Prostate gland (tissue), 2 donors: ENCODE results near the gene ZKSCAN3. TPM values are rescaled to one million over a fixed set of nuclear protein-coding genes. Genes with fewer than 3 reads are reported as not detected.

Source experiments
- DNase-seq: peaks from one replicate; pipeline ENCODE4 v3.0.0-alpha.2; 2019; ENCODE audit warnings: low spot score
- H3K27ac ChIP-seq, 2 donors: fragments of 200-600 bp; sonication (generic); 2 replicates each; pipeline ENCODE4 v1.5.1; 2017 to 2019
- H3K27me3 ChIP-seq: fragments of 200-600 bp; sonication (generic); replicated peaks from 2 replicates; pipeline ENCODE4 v1.5.1; 2019; ENCODE audit not compliant: insufficient read depth
- H3K36me3 ChIP-seq, 2 donors: fragments of 200-600 bp; sonication (generic); 1 replicate in 1 of 2; 2 replicates in 1 of 2; pipeline versions ENCODE4 v1.5.1 to v1.8.1; 2017 to 2019
- H3K4me1 ChIP-seq: fragments of 200-600 bp; sonication (generic); replicated peaks from 2 replicates; pipeline ENCODE4 v1.5.1; 2019
- H3K4me3 ChIP-seq, 2 donors: fragments of 200-600 bp; sonication (generic); 2 replicates each; pipeline ENCODE4 v1.5.1; 2017 to 2019
- H3K9me3 ChIP-seq: fragments of 200-600 bp; sonication (generic); 2 replicates; pipeline ENCODE4 v1.5.1; 2017
- POLR2A ChIP-seq: fragments of 450-650 bp; IDR thresholded peaks from one replicate; pipeline ENCODE4 v1.6.1; 2016; ENCODE audit warnings: antibody characterized with exemption, mild to moderate bottlenecking
- POLR2AphosphoS5 ChIP-seq: sonication (generic); formaldehyde crosslinking; IDR thresholded peaks from one replicate; pipeline ENCODE4 v1.6.1; 2017; ENCODE audit warnings: antibody characterized with exemption
- WGBS: methylation state at CpG from one replicate; pipeline ENCODE4 v1.1.5; 2018; 5-methylcytosine and 5-hydroxymethylcytosine counted together
- intact Hi-C: fragments of 100-400 bp; cut with DNase I; formaldehyde crosslinking; loops from one replicate; pipeline ENCODE4 v1.14.2; 2022
- total RNA-seq, 2 donors: library from RNA; depleted of rRNA; stranded (reverse); fragments of >200 nt; gene quantifications; one replicate each; pipeline ENCODE4 v1.1.0, GENCODE V29; 2016
- TF ChIP-seq, protein P1 (sequence below), 4 experiments: fragments of 200-600 bp in 2 of 4; fragments of 450-650 bp in 2 of 4; sonication (generic) in 2 of 4; IDR thresholded peaks; 1 replicate in 3 of 4; 2 replicates in 1 of 4; pipeline ENCODE4 v1.5.1; 2016 to 2019; ENCODE audit warnings: antibody characterized with exemption in 4 of 4, mild to moderate bottlenecking in 2 of 4, moderate library complexity in 2 of 4

Gene ZKSCAN3
- total RNA-seq, 2 donors from 2014 or later = 5.9 to 6.5 TPM

GRCh38 chr6:28336284-28337120 lies 13.2 kb upstream of the ZKSCAN3 start:
- WGBS = 5% methylated on average over 24 of the region's 24 CpGs
- H3K36me3 ChIP-seq = no peaks in the 10 kb centered on the region
- no peaks in the 10 kb centered on the region for H3K4me1 ChIP-seq
- H3K27ac ChIP-seq = peak overlapping the region; percentile 97 to 99
- DNase-seq = peak; percentile 31
- H3K4me3 ChIP-seq = peak overlapping the region; percentile 56 to 60
- intact Hi-C loops = loop anchor here (5.0 kb wide), 2 partner anchors 69 to 199 kb away; partner anchors contain the start of gene ZSCAN26
- H3K27me3 ChIP-seq = no peaks in the 10 kb centered on the region
- no peak for TF ChIP-seq POLR2AphosphoS5
- H3K9me3 ChIP-seq = no peaks in the 10 kb centered on the region

GRCh38 chr6:28337121-28337520 lies 12.6 kb upstream of the ZKSCAN3 start:
- intact Hi-C loops = loop anchor here (5.0 kb wide), 2 partner anchors 70 to 200 kb away; partner anchors contain the start of gene ZSCAN26
- Histone ChIP-seq H3K9me3 (no peaks in the 10 kb centered on the region), H3K27me3 (no peaks in the 10 kb centered on the region), H3K27ac (peak overlapping the region; percentile 97 to 99), H3K4me1 (no peaks in the 10 kb centered on the region), H3K36me3 (no peaks in the 10 kb centered on the region), H3K4me3 (no peak overlapping the region)
- TF ChIP-seq POLR2AphosphoS5 (no peak), POLR2A (no peak)
- TF ChIP-seq, protein P1, sequence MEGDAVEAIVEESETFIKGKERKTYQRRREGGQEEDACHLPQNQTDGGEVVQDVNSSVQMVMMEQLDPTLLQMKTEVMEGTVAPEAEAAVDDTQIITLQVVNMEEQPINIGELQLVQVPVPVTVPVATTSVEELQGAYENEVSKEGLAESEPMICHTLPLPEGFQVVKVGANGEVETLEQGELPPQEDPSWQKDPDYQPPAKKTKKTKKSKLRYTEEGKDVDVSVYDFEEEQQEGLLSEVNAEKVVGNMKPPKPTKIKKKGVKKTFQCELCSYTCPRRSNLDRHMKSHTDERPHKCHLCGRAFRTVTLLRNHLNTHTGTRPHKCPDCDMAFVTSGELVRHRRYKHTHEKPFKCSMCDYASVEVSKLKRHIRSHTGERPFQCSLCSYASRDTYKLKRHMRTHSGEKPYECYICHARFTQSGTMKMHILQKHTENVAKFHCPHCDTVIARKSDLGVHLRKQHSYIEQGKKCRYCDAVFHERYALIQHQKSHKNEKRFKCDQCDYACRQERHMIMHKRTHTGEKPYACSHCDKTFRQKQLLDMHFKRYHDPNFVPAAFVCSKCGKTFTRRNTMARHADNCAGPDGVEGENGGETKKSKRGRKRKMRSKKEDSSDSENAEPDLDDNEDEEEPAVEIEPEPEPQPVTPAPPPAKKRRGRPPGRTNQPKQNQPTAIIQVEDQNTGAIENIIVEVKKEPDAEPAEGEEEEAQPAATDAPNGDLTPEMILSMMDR (IDR thresholded peaks at IDR 0.05) = no peak
- DNase-seq = no peak

DNA sequence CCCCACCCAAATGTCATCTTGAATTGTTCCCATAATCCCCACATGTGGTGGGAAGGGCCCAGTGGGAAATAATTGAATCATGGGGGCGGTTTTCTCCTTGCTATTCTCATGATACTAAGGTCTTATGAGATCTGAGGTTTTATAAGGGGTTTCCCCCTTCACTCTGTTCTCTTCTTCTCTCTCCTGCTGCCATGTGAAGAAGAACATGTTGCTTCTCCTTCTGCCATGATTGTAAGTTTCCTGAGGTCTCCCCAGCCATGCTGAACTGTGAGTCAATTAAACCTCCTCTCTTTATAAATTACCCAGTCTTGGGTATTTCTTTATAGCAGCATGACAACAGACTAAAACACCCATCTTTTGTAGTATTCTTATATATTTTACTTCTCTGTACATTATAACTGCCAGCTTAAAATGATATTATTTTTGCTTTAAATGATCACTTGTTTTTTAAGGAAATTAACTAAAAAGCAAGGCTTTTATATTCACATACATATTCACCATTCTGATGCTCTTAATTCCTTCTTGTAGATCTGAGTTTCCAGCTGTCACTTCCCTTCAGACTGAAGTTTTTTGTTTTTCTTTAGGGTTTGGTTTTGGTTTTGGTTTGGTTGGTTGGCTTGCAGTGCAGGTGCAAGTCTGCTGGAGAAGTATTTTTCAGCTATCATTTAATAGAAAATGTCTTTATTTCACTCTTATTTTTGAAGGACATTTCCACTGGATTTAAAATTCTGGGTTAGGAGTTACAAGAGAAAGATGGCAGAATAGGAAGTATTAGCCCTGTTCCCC lies 9.2 kb upstream of the ZKSCAN3 start:
- Histone ChIP-seq H3K27ac (no peak overlapping the region), H3K4me3 (no peak overlapping the region), H3K36me3 (no peaks in the 10 kb centered on the region), H3K4me1 (no peaks in the 10 kb centered on the region), H3K27me3 (no peaks in the 10 kb centered on the region), H3K9me3 (no peaks in the 10 kb centered on the region)
- intact Hi-C loops = no loop called here
- no peak for DNase-seq
- no peak for TF ChIP-seq POLR2A
- no peak for TF ChIP-seq POLR2AphosphoS5
- TF ChIP-seq, protein P1 (IDR thresholded peaks at IDR 0.05) = no peak
- WGBS = 93% methylated on average over 1 of the region's 1 CpG

DNA sequence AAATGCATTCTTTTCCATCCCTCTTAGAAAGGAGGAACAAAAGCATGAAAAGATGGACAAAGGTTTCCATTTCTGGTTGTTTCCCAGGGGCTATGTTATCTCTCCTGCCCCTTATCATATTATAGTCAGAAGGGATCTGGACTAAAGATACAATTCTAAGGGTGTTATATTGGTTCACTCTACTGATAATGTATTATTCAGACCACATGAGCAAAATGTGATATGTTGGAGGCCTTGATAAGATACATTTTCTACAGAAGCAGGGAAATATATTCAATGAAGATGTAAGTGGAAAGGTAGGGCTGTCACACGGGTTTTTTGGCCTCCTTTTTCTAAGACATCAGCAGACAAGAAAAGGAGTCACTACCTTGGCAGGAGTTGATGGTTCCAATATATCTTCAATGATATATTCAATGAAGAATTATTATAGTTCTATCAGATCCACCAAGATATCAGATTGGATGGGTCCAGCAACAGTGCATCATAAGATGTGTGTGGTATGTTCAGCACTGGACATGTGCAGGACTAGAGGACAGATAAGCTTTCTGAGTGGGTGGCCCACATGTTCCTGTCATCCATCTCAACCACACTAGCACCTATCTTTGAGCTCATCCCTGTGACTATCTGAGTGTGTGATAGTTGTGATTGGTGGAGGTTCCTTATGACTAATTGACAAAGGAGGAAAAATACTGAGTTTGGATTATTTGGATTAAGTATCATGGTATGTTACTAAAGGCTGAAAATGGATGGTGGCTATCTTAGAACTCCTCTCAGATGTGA lies 5.7 kb upstream of the ZKSCAN3 start:
- H3K4me1 ChIP-seq = no peaks in the 10 kb centered on the region
- no peak for DNase-seq
- no peaks in the 10 kb centered on the region for H3K36me3 ChIP-seq
- H3K4me3 ChIP-seq = no peak overlapping the region
- WGBS = 63% methylated on average over 1 of the region's 1 CpG
- no peak overlapping the region for H3K27ac ChIP-seq
- no peaks in the 10 kb centered on the region for H3K9me3 ChIP-seq
- intact Hi-C loops = no loop called here
- no peaks in the 10 kb centered on the region for H3K27me3 ChIP-seq
- TF ChIP-seq POLR2A (no peak), POLR2AphosphoS5 (no peak)
- TF ChIP-seq, protein P1 (IDR thresholded peaks at IDR 0.05) = no peak

DNA sequence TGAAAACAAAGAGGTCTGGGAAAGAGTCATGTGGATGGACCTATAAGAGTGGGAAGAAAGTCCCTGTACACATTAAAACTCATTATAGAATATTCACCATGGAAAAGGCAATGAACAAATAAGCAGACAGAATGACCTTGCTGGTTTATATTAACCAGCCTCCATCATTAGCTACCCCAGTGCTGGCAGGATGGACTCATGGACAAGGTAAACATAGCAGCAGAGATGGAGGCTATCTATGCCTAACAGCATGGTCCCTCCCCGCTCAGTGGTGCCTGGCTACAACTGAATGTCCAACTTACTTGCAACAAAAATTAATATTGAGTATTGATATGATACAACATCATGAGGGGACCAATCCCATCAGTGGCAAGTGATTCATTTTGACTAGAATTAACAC lies 4.5 kb upstream of the ZKSCAN3 start:
- 93% methylated on average over 1 of the region's 1 CpG for WGBS
- no peaks in the 10 kb centered on the region for H3K36me3 ChIP-seq
- H3K27me3 ChIP-seq = no peaks in the 10 kb centered on the region
- H3K4me3 ChIP-seq = no peak overlapping the region
- no peaks in the 10 kb centered on the region for H3K9me3 ChIP-seq
- H3K27ac ChIP-seq = no peak overlapping the region
- TF ChIP-seq, protein P1 (IDR thresholded peaks at IDR 0.05) = no peak
- no peak for TF ChIP-seq POLR2AphosphoS5
- TF ChIP-seq POLR2A = no peak
- intact Hi-C loops = no loop called here
- no peak for DNase-seq
- no peaks in the 10 kb centered on the region for H3K4me1 ChIP-seq
